GM12872 (cell line): Measurements from ENCODE around the gene AAK1.

Experiments used
- TF ChIP-seq, protein P1 (sequence below): IDR thresholded peaks from 3 replicates; pipeline ENCODE4 v1.5.1; 2011; ENCODE audit warnings: low read depth, mild to moderate bottlenecking, low read length, moderate library complexity; ENCODE audit not compliant: insufficient read depth

The AAK1 gene

DNA sequence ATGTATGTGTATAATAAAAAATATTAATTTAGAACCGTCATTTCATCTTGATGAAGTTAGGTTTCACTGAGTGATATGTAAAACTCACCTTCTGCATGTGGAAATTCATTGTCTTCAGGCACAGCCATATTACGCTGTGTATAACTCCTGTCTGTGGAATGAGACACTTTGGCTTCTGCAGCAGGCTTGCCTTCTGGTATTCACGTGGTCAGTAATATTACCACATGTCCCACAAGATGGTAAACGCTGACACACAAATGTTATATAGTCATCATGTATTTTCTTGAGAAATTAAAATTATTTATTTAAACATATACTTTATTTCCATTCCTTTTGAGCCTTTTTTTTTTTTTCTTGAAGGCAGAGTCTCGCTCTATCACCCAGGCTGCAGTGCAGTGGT lies 25.1 kb upstream of the AAK1 start:
- TF ChIP-seq, protein P1, sequence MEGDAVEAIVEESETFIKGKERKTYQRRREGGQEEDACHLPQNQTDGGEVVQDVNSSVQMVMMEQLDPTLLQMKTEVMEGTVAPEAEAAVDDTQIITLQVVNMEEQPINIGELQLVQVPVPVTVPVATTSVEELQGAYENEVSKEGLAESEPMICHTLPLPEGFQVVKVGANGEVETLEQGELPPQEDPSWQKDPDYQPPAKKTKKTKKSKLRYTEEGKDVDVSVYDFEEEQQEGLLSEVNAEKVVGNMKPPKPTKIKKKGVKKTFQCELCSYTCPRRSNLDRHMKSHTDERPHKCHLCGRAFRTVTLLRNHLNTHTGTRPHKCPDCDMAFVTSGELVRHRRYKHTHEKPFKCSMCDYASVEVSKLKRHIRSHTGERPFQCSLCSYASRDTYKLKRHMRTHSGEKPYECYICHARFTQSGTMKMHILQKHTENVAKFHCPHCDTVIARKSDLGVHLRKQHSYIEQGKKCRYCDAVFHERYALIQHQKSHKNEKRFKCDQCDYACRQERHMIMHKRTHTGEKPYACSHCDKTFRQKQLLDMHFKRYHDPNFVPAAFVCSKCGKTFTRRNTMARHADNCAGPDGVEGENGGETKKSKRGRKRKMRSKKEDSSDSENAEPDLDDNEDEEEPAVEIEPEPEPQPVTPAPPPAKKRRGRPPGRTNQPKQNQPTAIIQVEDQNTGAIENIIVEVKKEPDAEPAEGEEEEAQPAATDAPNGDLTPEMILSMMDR, result no peak

DNA sequence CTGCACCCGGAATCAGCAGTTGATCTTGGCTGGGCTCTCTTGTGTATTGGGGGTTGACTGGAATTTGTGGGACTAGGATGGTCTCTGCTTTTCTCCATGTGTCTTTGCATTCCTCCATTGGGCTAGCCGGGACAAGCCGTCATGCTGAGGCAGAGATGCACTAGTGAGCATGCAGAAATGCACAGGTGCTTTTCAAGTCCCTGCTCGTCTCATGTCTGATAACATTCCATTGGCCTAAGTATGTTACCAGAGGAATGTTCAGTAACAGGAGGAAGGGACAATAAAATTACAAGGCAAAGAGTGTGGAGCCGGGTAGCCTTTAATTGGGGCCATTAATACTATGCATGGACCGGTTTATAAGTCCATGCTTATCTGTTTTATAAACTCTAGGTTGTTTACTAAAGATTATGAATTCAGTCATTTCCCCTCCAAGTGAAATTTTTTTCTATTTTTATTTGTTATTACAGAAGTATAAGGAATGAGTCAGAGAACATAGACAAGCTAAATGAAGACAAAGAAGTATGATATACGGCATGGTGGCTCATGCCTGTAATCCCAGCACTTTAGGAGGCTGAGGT lies 24.4 kb upstream of the AAK1 start:
- TF ChIP-seq, protein P1, result no peak

DNA sequence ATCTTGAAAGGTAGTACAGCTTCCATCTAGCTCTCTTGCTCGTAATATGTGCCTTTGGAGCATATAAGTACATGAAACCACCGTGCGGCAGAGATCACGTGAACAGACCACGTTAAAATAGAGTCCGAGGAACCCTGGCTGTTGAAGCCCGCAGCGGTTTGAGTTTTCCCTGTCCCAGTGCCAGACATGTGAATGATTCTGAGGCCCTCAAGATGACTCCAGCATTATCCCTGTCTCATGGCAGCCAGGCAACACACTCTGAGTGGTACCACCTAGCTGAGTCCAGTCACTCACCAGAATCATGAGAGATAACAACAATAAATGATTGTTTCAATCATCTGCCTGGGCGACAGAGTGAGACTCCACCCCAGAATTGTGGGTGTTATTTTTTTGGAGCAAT lies 21.6 kb upstream of the AAK1 start:
- TF ChIP-seq, protein P1, result no peak

DNA sequence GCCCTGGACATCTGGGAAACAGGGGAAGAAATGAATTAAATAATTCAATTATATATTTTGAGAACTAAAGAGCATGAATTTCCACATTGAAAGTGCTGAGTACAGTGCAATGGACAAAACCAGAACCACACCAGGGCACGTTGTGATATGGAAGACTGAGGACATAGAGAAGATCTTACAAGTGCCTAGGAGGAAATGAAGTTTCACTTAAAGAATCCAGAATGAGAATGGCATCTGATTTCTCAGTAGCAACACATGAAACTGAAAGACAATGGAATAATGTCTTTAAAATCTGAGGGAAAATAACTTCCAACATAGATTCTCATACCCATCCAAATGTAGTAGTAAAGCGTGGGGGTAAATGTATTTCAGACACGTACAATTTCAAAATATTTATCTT lies 20.3 kb upstream of the AAK1 start:
- TF ChIP-seq, protein P1, result no peak

DNA sequence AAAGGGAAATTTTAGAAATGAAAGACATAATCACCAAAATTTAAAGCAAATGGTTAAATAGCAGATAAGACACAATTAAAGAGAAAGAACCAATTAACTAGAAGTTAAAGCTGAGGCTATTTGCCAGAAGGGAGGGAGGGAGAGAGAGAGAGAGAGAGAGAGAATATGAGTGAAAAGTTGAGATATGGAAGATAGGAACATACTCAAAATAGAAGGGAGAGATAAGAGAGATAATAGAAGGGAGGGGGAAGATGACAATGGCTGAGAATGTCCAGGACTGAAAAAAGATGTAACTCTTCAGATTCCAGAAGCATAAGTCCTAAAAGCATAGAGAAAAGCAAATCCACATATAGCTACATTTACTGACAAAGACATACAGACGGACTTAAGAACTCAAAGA lies 17.1 kb upstream of the AAK1 start:
- TF ChIP-seq, protein P1, result no peak

DNA sequence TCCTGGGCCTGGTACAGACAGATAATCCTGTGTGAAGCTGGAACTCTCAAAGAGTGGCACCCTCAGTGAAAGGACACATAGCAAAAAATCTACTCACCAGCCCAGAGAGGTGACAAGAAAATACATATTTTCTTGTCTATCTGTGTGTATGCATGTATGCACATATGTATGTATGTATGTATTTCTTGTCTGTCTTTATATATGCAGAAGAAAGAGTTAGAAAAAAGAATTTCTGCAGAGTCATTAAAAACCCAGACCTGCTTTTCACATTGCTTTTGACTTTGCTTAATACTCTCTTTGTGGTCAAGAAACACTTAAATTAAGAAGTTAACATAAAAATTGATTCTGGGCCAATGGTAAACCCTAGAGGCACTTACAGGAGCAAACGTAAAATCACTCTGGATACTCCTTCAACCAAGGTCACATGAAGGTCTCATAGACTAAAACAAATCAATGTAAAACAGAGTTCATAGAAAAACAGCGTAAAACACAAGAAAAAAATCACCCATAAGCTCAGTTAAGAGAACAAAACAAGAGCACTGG lies 16.5 kb upstream of the AAK1 start:
- TF ChIP-seq, protein P1, result no peak

DNA sequence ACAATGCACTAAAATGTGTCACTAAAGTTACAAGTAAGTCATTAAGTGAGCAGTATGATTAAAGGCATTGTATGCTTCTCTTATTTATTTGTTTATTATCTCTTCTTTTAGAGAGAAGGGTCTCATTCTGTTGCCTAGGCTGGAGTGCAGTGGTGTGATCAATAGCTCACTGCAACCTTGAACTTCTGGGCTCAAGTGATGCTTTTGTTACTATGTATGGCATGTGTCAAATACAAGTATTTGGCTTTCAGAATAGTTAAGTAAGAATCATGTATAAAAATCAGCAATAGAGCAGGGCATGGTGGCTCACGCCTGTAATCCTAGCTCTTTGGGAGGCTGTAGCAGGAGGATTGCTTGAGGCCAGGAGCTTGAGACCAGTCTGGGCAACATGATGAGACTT lies 15.8 kb upstream of the AAK1 start:
- TF ChIP-seq, protein P1, result no peak
